Ammon's horn (tissue), 1 donor: ENCODE data around the gene ANKRD31.
A peak's percentile ranks its signal among the peaks of the same experiment; 100 is the strongest.

Experiments
- DNase-seq: peaks from one replicate; pipeline ENCODE4 v3.0.0-alpha.2; 2016; ENCODE audit warnings: low spot score

ANKRD31 gene

DNA sequence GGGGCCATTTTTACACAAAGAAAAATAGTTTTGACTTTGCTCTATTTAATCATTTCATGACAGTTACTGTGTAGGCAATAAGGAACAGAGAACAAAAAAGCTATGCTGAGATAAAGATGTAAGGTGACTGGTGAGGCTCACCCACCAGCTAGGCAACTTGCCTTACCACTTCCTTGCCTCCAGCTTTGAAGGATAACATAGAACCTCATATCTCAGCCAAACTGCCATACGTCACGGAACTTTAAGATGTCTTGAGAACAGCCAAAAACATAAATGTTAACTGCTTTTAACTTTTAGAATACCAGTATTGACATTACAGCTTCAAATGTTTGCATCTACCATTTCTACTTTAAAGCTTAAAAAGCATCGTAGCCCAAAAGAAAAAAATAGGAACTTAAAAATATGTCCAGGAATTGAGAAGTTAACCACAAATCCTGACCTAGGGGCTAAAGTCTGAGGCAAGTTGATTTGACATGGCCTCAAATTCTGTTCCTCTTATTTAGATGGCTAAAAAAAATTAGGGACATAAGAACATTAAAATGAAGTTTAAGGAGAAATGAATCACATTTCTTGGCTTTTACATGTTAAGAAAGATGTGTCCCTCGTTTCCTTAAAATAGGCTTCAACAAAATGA lies 176.6 kb downstream of the ANKRD31 start:
- DNase-seq = no peak

DNA sequence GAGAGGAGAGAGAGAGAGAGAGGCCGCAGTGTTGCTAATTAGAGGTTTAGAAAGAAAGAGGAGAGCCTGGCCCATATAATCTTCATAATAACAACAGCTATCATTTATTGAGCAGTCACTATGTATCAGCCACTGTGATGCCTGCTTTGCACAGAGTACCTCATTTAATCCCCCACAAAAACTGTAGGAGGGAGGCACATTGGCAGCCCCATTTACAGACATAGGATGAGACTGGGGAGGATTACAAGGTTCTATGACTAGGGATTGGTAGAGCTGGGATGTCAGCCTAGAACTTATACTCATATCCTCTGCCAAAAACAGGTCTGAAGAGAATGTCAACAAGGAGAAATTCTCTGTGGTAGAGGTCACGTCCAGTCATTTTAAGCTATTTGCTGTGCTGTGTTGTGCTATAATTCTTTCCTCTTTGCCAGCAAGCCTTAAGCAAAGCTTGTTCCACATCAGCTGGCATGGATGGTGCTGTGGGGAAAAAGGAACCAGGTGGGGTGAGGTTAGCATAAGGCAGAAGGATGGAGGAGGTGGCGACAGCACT lies 177.6 kb downstream of the ANKRD31 start:
- DNase-seq = no peak

DNA sequence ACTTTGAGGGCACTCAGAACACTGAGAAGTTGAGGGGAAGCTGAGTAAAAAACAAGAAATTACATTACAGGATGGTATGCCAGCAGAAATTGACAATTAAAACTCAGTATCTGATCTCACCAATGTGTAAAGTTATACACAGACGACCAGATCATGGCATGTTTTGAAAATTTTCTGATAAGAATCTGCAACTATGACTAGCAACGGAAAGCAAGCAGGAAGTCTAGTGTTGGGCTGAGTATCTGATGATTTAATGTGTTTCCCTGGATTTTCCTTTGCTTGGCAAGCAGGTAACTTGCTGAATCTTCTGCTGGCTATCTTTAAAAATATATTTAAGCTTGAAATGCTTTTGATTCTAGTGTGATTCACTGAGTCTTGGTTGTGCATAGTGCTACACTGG lies 179.1 kb downstream of the ANKRD31 start:
- no peak for DNase-seq

DNA sequence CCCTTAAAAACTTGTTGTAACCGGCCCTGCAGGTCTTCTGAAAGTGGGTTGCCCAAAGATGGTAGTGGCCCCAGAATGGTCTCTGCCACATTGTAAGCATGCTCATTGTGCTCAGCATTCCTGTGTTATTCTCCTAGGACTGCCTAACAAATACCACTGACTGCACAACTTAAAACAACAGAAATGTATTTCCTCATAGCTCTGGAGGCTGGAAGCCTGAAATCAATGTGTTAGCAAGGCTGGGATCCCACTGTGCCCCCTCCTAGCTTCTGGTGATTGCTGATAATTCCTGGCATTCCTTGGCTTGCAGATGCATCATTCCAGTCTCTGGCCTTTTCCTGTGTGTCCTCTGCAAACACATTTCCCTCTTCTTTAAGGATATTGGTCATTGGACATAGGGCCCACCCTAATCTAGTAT lies 180.9 kb downstream of the ANKRD31 start:
- DNase-seq = no peak

DNA sequence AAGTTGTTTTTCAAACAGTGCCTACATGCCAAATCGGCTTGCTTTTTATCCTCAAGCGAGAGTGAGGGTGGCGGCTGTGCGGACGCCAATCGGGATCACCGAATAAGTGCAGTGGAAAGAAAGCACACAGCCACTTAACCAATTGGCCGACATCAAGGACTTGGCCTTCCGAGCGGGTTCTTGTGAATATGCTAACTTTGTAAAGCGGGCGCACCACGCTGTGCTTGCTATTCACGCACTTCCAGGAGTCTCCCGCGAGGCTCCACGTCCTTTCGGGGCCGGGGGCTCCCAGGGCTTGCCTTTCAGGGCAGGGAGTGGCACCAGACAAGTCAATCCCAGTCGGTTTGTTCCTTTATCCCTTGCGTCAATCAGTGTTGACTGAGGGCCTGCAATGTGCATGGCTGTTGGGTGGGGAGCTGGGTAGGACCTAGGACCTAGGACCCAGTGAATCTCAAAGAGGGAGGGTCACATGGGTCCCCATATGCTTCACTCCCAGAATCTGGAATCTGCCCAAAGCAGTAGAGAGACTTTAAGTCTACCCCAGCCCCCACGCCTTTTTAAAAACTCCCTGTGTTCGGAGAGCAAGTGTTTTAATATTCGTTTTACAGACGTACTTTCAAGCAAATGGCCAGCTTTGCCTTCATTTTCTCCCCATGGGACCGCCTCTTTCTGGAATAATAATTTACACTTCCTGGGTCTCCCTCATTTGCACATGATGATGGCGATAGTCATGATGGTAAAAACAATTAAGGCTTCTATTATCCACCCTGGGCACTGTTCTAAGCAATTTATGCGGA lies 182.3 kb downstream of the ANKRD31 start:
- DNase-seq = peak; percentile 44

DNA sequence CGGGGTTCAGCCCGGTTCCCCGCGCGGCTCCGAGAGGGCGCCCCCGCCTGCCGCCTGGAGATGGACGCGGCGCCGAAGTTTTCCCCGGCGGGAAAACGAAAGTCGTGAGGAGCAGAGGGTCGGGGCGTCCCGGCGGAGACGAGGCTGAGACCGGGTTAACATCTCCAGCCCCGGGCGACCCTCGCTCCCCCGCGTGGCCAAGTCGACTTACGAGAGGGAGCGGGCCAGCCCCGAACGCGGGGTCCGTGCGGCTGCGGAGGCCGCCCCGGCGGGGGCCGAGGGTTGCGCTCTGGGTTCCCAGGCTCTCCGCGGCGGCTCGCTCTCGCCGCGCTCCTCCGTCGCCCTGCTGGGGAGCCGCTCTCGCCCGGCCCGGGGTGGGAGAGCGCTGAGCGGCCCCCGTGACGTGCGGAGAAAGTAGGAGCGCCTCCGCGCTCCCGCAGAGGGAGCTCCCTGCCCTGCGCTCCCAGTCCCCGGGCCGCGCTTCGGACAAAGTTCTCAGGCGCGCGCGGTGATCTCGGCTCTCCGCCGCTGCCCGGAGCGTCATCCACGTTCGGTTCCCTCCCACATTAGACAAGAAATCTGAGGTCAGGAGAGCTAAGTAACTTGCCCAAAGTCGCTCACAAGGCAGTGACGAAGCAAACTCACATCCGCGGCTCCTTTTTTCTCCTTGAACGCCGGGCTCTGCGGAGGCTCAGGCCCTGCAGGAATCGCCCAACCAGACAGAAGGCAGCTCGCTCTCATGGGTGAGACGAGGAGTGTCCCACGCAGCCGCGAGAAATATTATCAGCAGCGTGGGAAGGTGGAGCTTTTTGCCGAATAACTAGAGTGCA lies 183.2 kb downstream of the ANKRD31 start:
- DNase-seq = peak; percentile 40

DNA sequence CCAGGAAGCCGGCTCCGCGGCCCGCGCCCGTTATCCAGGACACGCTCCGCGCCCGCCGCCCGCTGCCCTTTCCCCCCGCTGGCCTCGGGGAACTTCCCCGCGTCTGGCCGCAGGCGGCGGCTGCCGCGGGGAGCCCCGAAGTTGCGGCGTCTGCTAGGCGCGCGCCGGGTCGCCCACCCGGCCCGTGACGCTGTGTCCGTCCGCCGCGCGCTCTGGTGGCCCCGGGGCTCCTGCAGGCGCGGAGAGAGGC lies 183.7 kb downstream of the ANKRD31 start:
- DNase-seq = no peak

DNA sequence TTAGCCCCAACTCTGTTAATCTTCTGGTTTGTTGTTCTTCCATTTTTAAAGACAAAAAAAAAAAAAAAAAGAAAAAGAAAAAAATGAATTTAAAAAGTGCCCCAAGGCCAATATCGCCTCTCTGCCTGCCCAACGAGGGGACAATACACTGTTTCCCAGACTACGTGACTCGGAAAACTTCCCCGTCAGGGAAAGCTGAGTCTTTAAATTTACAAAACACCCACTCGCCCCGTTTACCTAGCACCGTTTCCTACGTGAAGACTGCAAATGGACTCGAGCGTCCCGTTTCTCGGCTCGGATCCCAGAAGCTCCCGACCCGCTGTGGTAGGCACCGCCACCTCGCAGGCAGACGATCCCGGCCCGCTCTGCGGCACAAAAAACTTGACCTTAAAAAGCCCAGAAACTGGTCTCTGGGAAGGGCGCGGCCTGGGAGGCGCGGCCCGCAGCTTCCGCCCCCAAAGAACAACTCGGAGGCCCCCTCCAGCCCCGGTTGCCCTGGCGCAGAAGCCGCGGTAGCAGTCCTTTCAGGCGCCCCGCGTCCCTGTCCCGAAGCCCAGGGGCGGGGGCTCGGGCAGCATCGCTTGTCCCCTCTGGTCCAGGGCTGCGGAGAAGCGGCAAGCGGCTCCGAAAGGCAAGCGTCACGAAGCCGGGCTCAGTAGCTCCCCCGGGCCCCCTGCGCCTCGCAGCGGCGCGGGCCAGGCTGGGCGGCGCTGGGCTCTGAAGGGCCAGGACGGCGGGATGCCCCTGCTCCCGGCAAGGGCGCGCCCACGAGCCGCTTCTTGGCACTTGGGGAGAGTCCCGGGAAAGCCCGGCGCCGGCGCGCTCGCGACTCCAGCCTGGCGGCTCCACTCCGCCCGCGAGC lies 184.3 kb downstream of the ANKRD31 start, which contains the start of gene GCNT4:
Gene GCNT4 (minus strand): TSS at position 367 of the 862 bp plus-strand sequence. CDS start 22,521 bp downstream, outside the sequence.
- no peak for DNase-seq

DNA sequence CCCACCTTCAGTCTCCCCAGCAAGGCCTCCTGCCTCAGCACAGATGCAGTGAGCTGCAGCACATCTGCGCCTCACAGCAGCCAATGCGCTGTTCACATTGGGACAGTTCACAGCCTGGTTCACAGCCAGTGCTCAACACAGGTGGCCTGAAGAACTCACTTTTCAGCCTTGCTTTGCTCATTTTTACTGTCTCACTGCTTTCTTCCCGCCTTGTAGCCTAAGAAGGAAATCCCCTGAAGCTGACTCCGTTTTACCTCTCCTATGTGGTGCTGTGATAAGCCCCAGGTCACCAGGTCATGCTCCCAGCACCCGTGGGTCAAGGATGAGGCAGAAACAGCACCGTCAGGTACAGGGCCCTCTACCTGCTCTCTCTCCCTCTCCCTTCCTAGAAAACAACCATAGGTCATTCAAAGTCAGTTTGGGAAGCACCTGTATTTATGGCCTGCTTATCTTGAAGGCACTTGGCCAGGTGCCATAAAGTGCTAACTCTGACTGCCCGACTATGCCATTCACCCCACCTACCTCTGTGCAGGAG lies 185.4 kb downstream of the ANKRD31 start:
- no peak for DNase-seq

DNA sequence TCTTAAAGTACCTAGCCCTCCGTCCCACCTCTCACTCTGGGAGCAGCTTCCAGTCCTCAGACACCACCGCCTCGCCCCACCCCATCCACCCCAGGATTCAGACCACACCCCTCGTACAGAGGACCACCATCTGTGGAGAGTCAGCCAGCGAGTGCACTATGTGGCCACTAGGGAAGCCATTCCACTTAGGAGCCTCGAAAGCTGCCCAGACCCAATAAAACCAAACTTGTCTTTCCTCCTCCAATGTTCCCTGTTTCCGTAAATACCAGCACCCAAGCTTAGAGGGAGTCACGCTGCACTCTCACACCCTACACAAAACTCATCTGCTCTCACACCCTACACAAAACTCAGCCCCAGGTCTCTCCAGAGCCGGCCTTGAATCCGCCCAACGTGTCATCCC lies 186.3 kb downstream of the ANKRD31 start:
- no peak for DNase-seq

DNA sequence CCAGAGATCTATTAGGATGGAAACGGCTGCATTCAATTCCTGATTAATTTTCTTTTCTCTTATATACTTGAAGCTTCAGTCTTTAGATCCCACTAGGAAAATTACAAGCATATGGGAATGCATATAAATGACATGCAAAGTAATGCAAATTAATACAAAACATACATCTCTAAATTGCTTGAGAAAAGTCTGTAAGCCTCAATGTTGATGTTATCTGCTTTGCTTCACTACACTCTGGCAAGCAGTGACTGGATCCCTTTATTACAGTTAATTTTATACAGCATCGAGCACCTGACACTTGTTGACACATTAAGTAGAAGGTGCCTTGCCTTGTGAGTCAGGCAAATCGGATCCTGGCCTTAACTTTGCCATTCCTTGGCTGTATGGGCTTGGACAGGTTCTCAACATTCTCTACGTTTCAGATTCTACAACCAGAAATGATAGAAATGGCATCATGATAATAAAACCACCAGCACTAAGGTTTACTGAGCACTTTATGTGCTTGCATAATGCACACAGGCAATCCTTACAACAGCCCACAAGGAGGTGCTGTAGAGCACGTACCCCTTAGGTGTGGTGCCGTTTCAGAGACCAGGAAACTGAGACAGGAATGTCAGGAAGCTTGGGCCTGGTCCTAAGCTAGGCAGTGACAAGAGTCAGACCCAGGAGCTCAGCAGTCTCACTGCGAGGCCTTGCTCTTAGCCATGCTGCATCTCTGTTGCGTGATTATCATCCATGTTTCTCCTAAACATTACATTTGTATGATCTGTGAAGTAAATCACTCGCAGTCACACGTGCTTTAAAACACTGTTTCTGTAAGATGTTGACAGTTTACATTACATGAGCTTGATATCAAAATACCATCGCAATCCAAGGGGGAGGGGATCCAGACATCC lies 187.0 kb downstream of the ANKRD31 start:
- peak; percentile 53 for DNase-seq

DNA sequence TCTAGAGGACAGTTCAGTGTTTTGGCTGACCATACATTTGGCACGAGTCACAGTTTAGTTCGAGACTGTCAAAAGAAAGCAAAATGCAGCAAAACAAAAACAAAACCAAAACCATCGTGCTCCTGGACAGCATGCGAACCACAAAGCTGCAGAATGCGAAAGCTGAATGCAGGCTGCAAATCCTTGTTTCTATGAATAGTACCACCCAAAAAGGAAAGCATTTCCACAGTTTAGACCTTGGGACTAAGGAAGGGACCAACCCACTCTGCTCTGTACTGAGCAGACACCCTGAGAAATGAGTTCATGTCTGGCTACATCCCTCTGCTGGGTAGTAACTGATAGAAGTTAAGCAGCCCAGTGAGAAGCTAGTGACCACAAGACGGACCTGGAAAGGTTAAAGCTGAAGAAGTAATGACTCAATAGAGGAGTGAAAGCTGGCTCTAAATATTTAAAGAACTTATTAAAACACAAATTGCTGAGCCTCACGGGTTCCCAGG lies 188.2 kb downstream of the ANKRD31 start:
- no peak for DNase-seq

DNA sequence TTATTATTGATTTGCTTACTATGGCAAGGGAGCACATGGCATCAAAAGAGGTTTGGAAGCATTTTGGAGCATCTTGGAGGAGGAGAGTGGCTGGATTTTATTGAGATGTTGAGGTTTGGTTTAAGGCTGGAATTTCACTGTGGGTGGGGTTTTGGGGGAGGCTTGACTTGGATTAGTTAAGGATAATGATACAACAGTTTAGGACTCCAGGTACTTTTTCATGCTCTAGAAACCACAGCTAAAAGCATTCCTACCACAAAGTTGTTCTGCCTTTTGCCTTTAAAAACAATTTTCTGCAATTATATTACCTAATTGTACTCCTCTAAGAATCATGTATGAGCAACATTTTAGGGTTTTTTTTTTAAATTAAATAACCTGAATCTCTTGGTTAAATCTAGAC lies 189.3 kb downstream of the ANKRD31 start:
- no peak for DNase-seq

DNA sequence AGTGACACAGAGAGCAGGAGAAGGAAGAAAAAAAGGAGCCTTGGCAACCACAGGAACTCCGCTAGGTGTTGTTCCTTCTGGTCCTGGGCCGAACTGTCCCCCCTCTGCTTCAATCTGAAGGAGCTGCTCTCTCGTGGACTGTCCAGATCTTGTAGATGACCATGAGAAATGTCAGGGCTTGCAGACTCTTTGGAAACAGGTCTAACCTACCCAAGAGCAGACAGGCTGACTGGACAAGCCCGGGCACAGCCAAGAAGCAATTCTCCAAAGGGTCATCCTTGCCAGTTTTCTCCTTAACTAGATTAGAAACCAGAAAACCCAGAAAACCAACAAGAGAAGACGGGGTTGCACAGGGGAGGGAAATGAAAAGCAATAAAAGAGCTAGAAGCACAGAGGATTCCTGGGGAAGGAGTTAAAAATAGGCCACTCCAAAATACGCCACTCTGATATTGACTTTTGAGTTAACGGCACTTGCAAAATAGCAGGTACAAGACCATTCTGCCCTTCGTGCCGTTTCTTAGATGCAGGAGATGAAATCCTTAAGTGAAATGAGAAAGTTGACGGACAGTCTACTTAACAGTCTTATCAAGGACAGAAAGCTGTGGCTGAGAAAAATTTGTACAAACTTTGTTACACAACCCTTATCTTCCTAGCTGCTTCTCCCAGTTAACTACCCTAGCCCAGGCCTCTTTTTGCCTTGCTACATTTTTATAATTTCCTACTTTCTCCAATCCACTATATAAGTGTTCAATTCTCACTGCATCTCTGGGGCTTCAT lies 190.1 kb downstream of the ANKRD31 start:
- no peak for DNase-seq

DNA sequence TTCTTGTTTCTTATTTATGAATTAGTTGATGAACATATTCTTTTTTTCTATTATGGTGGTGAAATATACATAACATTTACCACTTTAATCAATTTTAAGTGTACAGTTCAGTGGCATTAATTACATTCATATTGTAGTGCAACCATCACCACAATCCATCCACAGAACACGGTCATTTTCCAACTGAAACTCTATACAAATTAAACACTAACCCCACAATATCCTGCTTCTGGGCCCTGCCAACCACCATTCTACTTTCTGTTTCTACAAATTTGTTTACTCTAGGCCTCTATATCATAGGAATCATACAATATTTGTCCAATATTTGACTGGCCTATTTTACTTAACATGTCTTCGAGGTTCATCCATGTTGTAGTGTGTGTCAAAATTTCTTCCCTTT lies 191.6 kb downstream of the ANKRD31 start:
- DNase-seq = no peak

DNA sequence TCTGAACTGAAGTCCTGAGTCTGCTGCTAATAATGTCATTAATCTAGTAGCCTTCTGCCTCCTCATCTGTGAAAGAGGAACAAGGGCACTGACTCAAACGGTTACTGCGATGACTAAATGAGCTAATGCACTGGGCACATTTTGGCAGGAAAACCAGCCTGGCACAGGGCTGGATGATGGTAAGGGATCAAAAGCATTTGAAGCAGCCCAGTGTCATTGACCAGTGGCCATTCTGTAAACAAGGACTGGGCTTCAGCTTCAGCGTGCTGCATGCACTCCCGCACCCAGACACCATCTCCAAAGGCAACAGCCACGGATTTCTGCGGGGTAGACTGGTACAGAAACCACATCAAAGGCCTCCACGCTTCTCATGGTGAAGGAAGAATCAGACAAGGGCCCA lies 192.3 kb downstream of the ANKRD31 start:
- DNase-seq = peak; percentile 48

DNA sequence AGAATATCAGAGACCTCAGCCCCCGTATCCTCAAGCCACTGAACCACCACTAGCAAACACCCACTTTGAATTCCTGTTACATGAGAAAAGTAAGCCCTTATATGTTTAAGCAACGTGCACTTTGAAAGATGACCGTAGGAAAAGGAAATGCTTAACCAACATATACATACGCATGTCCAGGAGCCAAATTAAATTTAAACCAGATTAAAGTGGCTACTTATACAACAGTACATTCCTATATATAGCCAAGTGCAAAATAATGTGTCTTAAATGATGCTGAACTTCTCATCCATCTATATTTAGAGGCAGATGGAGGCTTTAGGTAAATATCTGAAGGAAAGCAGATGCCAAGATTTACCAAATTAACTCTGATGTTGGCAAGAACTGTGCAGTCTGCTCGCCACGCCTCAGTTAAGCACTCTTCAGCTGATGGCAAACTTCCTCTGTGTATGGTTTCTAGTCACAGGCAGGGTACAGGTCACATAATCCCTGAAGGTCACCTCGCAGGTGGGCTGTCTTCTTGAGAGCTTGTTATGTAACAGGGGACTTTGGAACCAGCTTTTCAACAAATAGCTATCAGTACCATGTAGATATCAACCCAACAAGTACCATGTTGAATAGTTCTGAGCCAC lies 192.9 kb downstream of the ANKRD31 start:
- no peak for DNase-seq

DNA sequence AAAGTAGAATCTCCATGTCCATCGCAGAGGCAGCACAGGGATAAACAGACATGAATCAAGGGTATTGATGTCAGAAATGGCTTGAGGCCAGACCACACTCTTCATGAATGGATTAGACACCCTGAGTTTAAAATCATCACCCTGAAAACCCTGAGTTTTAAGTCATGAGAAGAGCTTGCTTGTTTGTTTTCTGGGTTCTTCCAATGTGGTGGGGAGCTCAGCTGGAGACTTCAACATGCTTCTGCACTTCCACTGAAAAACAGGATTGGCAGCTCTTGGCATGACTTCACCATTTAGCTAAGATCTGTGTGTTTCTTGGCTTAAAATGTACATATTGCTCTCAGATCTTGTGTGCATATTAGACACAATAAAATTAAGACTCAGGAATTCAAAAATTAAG lies 194.2 kb downstream of the ANKRD31 start:
- no peak for DNase-seq

DNA sequence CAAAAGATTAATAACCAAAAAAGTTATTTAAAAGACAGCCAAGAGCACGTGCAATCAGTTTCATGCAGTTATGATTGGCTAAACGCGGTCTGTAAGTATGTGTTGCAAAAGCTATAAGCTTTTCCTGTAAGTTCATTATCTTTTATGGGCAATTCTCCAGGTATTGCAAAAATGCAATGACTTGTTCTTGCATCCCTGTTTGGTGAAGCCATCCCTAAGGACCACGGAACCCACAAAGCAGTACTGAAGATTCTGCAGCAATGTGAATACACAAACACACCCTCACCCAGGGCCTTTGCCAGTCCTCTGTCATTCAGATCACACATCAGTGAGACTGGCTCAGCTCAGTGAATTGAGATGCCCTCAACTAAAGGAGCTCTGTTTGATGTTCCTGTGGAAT lies 195.7 kb downstream of the ANKRD31 start:
- no peak for DNase-seq
